ENCODE results near the gene UBASH3A. TPM values are rescaled to one million over a fixed set of nuclear protein-coding genes. Genes with fewer than 3 reads are reported as not detected.
A peak's percentile ranks its signal among the peaks of the same experiment; 100 is the strongest.

The UBASH3A gene
- total and polyA plus RNA-seq, 2 donors (not counting 1 experiment from before 2014, with no cell fraction given) = not detected

- Histone ChIP-seq H3K4me3 (replicated peaks in 1 of 4; ENCODE audit: control extremely low read depth in 1 of 4, insufficient read depth in 1 of 4, low read depth in 3 of 4, low read length in 4 of 4) (peak overlapping the region; percentile 50 to 74 (median 66)), H3K9ac (ENCODE audit: insufficient read depth, low read length) (peak overlapping the region; percentile 71), H2AFZ (ENCODE audit: low read length) (peak overlapping the region; percentile 90), H3K27ac (ENCODE audit: insufficient read depth, low read length) (peak overlapping the region; percentile 70), H3K9me3 (ENCODE audit: control insufficient read depth, insufficient read depth, low read depth, low read length) (no peaks in the 10 kb centered on the region), H3K4me2 (ENCODE audit: extremely low read depth, insufficient read depth, low read length) (peak overlapping the region; percentile 93), H4K20me1 (ENCODE audit: control insufficient read depth, extremely low read depth, insufficient read depth, low read length) (no peaks in the 10 kb centered on the region), H3K79me2 (ENCODE audit: control insufficient read depth, insufficient read depth, low read length) (no peaks in the 10 kb centered on the region), H3K36me3 (ENCODE audit: control insufficient read depth, insufficient read depth, low read length) (no peaks in the 10 kb centered on the region), H3K27me3 (ENCODE audit: control insufficient read depth, insufficient read depth, low read length) (peaks cover 4% of the 10 kb centered on the region), H3K4me1 (ENCODE audit: control insufficient read depth, extremely low read depth, insufficient read depth, low read length) (no peaks in the 10 kb centered on the region)
- no peak for TF ChIP-seq CTCF (conservative IDR thresholded peaks at IDR 0.05 in 1 of 2, IDR thresholded peaks at IDR 0.05 in 1 of 2; ENCODE audit: low read depth in 1 of 2, low read length in 2 of 2)
- no peak for TF ChIP-seq EZH2 (IDR thresholded peaks at IDR 0.05; ENCODE audit: low read length, missing control alignments)
- peak in 1 of 2 donors; percentile 11 for DNase-seq (ENCODE audit: low read depth in 2 of 2)
Observed at GRCh38 chr21:42496839-42497202, 93.1 kb downstream of the UBASH3A start.

Other genes with a start within 250 kb of the UBASH3A start
- gene ABCG1, start 184.8 kb upstream of the UBASH3A start, total RNA-seq = under 0.01 and 0.77 TPM in 2 replicates
- gene ABCG1, start 184.8 kb upstream of the UBASH3A start, polyA plus RNA-seq = 0.12 and 0.98 TPM in 2 replicates
- gene TFF3, start 88.5 kb upstream of the UBASH3A start, total RNA-seq = not detected in 2 replicates
- gene TFF3, start 88.5 kb upstream of the UBASH3A start, polyA plus RNA-seq = not detected in 2 replicates
- not detected in 2 replicates for gene TFF2, start 52.9 kb upstream of the UBASH3A start, total RNA-seq
- not detected in 2 replicates for gene TFF2, start 52.9 kb upstream of the UBASH3A start, polyA plus RNA-seq
- gene TFF1, start 37.4 kb upstream of the UBASH3A start, total RNA-seq = not detected in 2 replicates
- not detected in 2 replicates for gene TFF1, start 37.4 kb upstream of the UBASH3A start, polyA plus RNA-seq
- not detected in 2 replicates for gene TMPRSS3, start 7.8 kb upstream of the UBASH3A start, total RNA-seq
- not detected in 2 replicates for gene TMPRSS3, start 7.8 kb upstream of the UBASH3A start, polyA plus RNA-seq
- not detected in 2 replicates for gene RSPH1, start 92.3 kb downstream of the UBASH3A start, total RNA-seq
- 0.05 TPM in 1 of 2 replicates, not detected in the other for gene RSPH1, start 92.3 kb downstream of the UBASH3A start, polyA plus RNA-seq
- gene SLC37A1, start 110.0 kb downstream of the UBASH3A start, total RNA-seq = 2.8 and 6.4 TPM in 2 replicates
- 0.42 and 1.2 TPM in 2 replicates for gene SLC37A1, start 110.0 kb downstream of the UBASH3A start, polyA plus RNA-seq
- gene PDE9A, start 249.7 kb downstream of the UBASH3A start, total RNA-seq = 1.8 TPM in 2 replicates
- 2.5 and 4.4 TPM in 2 replicates for gene PDE9A, start 249.7 kb downstream of the UBASH3A start, polyA plus RNA-seq